ENCODE results near the gene SLC25A33.
"Not testable (repeated sequence)": the region's sequence is repeated elsewhere in the genome, so short reads cannot be mapped to it uniquely, and the experiment has no call there.

The SLC25A33 gene, protein sequence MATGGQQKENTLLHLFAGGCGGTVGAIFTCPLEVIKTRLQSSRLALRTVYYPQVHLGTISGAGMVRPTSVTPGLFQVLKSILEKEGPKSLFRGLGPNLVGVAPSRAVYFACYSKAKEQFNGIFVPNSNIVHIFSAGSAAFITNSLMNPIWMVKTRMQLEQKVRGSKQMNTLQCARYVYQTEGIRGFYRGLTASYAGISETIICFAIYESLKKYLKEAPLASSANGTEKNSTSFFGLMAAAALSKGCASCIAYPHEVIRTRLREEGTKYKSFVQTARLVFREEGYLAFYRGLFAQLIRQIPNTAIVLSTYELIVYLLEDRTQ

DNA sequence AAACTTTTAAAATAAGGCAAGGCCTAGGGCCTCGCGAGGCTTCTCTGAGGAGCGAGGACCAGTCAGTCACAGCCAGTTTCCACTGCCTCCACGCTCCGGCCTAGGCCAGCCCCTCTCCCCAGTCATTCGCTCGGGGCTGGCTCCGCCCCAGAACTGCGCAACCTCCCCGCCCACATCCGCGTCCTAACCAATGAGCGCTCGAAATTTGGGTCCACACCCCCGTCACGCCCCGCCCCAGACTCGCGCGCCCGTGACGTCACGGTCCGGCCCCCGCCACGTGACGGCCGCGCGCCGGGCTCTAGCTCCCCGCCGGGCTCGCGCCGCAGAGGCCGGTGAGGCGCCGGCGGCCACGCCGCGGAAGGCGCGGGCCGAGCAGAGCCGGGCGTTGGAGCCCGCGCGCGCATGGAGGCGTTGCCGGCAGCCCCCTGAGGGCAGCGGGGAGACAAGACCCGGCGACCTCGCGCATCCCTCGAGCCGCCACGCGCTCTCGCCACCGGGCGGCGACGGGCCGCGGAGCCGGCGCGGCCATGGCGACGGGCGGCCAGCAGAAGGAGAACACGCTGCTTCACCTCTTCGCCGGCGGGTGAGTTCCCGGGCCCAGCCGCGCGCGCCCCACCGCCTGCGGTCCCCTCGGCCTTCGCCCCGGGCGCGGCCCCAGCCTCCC is at the start of gene SLC25A33:
Gene SLC25A33, plus strand, starts transcription at position 301 of the 664 bp plus-strand sequence. Its CDS starts 227 bp downstream, at position 528.
- DNase-seq = peak; percentile 92 to 93

DNA sequence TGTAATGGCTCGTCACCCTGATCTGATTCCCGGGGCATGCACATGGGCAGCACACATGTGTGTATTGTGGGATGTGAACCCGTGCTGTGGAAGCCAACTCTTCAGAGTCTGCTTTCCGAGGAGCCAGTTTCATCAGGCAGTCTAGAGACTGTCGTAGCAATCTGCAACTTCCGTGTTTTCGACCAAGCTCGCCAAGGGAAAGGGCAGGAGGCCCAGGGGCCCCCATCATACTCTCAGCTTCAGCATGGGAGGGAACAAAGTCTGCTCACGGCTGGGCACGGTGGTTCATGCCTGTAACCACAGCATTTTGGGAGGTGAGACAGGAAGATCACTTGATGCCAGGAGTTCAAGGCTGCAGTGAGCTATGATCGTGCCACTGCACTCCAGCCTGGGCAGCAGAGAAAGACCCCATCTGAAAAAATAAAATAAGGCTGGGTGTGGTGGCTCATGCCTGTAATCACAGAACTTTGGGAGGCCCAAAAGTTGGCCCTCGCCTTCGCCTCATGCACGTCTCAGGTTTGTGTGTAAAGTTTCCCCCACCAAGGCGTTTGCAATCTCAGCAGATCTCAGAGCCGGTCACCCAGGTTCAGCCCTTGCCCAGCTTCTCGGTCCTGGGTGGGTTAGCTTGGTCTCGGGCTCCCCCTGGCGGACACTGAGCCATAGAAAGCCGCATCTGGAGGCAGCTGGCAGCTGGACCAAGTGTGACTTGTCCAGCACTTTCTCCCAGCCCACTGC is 48.5 kb upstream of the SLC25A33 start:
- peak; percentile 43 to 66 for DNase-seq

DNA sequence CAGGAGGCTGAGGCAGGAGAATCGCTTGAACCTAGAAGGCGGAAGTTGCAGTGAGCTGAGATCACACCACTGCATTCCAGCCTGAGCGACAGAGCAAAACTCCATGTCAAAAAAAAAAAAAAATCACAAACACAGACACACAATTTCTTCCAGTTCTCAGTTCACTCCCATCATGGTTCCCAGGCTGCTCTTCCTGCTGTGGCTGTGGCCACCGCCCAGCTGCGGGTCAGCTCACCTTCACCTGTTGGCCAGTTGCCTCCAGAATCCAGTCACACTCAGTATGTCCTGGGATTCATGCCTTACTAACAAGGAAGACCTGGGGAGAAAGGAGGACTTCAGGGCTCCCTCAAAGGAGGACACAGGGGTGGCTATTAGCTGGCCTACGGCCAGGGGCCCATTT is 45.9 kb upstream of the SLC25A33 start:
- DNase-seq = no peak

DNA sequence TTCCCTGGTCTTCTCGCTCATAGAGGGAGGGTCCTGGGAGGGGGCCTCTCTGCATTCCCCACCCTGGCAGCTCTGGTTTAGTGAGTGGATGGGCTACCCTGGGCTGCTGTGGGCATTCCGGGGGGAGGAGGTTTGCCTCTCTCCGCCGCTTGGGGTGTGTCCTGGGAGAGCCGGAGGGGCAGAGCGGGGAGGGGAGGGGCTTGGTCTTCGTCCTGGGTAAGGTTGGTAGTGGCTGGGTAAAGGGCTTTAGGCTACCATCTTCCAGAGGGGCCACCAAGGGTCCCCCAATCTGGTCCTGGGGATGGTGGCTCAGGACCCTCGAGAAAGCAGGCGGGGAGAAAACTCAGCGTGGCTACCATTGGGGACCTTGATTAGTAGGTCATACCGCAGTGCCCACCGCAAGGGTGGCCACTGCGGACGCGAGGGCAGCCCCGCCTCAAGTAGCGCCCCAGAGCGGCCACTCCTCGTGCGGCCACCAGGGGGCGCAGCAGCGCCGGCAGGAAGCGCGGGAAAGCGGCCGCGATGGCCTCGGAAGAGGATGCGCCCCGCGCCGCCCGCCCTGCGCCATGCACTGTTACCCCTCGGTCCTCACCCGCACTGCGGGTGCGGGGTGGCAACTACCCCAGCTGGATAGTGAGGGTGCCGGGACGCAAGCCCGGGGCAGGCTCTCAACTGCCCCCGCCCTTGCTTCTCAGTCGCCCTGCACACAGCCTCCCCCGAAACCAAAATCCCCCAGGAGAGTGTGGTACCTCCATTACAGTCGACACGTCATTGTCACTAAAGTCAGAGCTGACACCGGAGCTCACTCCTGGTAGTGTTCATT is 44.1 kb upstream of the SLC25A33 start:
- DNase-seq = peak; percentile 24 to 26

DNA sequence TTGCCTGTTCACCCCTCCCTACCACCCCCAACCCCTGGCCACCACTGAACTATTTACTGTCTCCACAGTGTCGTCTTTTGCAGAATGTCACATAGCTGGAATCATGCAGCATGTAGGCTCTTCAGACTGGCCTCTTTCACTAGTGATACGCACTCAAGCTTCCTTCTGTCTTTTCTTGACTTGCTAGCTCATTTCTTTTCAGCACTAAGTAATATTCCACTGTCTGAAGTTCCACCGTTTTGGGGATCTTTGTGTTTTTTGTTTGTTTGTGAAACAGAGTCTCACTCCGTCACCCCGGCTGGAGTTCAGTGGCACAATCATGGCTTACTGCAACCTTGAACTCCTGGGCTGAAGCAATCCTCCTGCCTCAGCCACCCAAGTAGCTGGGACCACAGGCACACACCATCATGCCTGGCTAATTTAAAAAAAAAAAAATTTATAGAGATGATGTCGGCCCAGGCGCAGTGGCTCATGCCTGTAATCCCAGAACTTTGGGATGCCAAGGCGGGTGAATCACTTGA is 43.4 kb upstream of the SLC25A33 start:
- no peak for DNase-seq

DNA sequence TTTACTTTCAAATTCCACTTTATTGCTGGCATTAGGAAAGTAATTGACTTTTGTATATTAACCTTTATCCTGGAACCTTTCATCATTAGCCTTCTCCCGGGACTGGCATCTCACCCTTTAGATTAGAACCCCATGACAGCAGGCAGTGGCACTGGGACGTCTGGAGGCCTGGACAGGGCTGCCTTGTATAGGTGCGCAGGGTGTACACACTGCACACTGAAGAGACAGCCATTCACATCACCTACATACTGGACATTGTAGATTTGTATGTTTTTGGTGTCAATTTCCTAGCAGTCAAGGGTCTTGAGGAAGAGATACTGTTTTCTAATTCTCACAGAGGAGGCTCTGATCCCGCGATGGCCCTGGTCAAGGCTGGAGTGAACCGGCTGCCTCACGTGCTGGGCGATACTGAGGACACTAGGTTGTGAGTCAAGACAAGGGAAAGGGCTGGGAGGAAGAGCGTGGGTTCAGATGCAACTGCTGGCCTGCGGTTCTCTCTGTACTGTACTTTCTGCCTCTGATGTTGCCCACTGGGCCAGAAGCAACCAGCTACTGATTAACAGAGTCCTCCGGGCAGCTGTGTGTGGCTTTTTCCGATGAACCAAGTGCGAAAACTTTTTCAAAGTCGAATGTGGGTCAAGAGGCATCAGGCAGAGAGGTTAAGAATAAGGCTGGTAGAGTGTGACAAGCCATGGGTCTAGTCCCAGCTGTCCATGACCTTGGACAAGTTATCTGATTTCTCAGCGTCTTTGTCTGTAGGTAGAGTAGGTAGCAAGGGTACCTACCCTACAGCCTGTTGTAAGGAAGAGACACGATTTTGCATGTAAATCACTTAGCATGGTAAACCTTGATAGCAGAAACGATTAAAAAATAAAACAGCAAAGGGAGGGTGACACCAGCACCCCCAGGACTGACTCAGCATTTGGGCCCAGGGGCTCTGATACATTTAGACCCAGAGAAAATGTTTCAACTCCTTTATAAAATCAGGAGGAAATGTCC is 38.2 kb upstream of the SLC25A33 start:
- DNase-seq = no peak

DNA sequence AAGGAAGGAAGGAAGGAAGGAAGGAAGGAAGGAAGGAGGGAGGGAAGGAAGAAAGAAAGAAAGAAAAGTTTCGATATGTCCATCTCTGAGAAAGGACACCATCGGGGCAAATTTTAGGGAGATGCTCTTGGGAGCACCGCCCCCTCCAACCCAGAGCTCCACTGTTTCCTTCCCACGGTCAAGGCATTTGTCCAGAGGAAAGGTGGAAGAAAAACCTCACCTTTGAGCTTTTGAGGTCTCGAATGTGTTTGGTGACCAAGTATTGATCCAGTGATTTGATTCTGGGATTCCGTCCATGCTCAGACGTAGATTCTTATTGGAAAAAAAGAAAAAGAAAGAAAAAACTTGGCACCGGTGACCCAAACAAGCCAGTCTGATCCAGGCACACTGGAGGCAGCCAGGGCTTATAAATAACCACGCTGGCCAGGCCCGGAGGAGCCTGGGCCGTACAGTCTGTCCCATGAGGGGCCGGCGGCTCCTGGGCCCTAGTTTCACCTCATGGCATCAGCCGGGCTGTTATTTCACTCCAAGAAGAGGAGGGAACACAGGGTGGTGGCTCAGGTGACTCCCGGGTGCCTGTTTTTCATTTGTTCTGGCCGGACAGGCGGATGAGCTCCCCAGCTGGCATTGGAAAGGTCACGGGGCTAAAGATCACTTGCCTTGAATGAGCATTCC is 36.1 kb upstream of the SLC25A33 start:
- DNase-seq = no peak

DNA sequence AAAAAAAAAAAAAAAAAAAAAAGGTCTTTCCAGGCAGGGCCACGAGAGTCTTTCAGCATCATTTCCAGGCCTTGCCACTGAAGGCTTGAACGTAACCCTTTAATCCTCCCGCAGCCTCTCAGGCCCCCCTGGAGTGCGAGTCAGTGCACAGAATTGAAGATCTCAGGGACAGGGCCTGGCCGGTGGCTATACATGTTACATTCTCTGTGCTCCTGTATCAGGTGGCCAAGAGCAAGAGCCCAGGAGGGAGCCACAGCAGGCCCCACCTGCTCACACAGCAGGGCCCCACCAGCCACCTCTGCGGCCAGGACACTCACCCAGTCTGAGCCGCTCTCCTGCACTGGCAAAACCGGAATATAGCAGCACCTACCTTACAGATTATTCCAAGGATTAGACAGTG is 34.1 kb upstream of the SLC25A33 start:
- no peak for DNase-seq

DNA sequence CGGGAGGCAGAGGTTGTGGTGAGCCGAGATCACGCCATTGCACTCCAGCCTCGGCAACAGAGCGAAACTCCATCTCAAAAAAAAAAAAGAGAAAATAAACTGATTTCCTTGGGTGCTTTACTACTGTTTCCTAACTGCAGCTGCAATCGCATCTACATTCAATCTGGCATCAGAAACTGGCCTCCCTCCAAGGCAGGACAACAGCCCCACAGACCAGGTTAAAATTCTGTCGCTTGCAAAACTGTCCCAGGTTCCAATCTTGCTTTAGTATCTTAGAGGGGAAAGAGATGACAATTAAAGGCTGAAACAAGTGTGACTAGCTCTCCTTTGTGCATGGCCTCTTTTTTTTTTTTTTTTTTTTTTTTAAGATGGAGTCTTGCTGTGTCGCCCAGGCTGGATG is 32.4 kb upstream of the SLC25A33 start:
- no peak for DNase-seq

DNA sequence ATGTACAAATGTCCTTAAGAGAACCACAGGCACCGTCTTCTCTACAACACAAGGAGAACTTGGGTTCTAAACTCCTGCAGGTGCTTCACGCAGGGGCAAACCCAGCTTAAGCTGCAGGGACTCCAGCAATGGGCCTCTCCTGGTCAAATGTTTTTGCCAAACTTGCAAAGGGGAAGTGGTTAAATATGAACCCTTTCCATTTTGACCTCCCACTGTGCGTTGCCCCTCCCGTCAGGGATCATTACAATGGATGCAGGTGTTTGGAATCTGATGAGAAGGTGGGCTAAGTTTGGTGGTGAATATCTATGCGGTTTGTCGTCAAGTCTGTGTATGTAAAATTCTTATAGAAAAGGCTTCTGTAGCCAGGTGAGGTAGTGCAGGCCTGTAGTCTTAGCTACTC is 29.1 kb upstream of the SLC25A33 start:
- DNase-seq = no peak

DNA sequence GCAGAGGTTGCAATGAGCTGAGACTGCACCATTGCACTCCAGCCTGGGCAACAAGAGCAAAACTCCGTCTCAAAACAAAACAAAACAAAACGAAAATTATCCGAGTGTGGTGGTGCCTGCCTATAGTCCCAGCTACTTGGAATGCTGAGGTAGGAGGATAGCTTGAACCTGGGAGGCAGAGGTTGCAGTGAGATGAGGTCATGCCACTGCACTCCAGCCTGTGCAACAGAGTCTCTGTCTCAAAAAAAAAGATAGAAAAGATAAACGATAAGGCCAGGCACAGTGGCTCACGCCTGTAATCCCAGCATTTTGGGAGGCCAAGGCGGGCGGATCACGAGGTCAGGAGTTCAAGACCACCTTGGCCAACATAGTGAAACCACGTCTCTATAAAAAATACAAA is 23.7 kb upstream of the SLC25A33 start:
- not testable (repeated sequence) for DNase-seq

DNA sequence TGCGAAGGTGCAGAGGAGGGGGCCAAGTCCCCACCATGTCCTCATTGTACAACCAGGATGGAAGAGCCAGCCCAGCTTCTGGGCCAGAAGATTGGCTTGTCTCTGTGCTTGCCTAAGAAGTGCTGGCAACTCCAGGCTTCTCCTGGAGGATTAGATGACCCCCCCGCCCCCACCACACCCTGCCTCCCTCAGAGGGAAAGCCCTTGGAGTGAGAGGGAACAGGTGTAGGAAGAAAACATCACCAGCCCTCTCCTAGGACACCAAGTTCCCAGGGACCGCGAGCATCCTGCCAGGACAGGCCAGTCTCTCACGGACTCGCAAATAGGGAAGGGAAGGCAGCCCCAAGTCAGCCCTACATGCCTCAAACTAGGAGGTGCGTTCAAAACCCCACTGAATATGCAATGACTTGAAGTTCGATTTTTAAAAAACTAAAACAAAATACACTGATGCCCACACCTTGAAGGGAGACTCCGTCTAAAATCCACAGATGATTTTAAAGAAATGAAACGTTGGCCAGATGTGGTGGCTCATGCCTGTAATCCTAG is 20.7 kb upstream of the SLC25A33 start:
- no peak for DNase-seq

DNA sequence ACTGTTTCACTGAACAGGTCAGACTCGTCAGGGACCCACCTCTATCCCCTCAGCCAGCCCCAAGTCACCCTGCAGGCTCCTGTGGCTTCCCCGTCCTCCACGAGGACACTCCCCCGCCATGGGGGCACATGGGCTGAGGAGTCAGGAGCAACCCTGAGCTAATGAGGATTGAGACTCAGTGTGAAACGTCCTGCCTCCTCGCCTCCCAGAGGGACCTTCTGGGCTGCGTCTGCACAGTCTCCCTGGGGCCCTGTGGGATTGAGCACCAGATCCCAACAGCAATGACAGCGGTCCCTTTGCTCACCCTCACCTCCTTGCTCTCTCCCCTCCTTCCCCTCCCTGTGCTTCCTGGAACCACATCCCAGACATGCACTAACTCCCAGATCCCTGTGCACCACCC is 18.9 kb upstream of the SLC25A33 start:
- no peak for DNase-seq

DNA sequence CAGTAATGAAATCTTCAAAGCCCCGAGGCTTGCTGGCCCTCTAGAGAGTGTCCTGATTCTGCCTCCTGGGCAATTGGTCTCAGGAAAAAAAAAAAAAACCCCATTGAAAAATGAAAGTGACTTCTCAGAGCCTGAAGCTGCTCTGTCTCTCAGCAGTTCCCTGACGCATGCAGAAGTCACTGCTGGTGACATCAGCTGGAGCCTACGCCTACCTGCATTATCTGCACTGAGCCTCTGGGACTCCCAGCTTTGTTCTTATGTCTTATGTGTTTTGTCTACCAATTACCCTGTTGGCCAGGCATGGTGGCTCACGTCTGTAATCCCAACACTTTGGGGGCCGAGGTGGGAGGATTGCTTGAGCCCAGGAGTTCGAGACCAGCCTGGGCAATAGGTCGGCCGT is 10.1 kb upstream of the SLC25A33 start:
- peak in 1 of 2 donors; percentile 23 for DNase-seq

DNA sequence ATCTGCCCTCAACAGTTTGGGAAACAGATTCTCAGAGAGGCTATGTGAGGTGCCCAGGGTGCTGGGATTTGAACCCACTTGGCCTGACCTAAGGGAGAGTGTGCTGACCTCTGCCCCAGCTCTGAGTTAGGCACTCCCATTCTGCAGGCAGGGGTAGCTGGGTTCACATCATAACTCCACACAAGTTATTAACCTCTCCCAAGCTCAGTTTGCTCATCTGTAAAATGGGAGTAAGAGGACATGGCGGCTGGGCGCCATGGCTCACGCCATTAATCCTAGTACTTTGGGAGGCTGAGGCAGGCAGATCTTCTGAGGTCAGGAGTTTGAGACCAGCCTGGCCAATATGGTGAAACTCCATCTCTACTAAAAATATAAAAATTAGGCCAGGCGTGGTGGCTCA is 8.9 kb upstream of the SLC25A33 start:
- DNase-seq = no peak

DNA sequence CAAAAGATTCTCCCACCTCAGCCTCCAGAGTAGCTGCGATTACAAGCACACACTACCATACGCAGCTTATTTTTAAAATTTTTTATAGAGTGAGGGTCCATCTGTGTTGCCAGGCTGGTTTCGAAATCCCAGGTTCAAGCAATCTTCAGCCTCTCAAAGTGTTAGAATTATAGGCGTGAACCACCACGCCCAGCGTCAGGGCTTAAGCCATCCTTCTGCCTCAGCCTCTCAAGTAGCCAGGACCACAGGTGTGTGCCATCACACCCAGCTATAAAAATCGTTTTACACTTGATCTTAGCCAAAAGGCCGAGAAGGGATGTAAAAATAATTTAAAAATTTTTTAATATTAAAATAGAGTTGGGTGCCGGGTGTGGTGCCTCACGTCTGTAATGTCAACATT is 4.3 kb upstream of the SLC25A33 start:
- DNase-seq = no peak

DNA sequence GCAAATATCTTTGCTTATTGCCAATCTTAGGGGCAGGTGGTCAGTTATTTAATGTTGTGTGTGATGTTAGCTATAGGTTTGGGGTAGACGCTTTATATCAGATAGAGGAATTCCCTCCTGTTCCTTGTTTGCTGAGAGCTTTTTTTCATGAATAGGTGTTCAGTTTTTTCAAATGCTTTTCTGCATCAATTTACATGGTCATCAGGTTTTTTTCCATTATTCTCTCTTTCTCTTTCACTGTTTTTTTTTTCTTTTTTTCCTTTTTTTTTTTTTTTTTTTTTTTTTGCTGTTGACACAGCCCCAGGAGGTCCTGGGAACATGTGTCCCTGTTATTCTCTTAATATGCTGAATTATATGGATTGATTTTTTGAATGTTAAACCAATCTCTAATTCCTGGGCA is 3.0 kb upstream of the SLC25A33 start:
- no peak for DNase-seq

DNA sequence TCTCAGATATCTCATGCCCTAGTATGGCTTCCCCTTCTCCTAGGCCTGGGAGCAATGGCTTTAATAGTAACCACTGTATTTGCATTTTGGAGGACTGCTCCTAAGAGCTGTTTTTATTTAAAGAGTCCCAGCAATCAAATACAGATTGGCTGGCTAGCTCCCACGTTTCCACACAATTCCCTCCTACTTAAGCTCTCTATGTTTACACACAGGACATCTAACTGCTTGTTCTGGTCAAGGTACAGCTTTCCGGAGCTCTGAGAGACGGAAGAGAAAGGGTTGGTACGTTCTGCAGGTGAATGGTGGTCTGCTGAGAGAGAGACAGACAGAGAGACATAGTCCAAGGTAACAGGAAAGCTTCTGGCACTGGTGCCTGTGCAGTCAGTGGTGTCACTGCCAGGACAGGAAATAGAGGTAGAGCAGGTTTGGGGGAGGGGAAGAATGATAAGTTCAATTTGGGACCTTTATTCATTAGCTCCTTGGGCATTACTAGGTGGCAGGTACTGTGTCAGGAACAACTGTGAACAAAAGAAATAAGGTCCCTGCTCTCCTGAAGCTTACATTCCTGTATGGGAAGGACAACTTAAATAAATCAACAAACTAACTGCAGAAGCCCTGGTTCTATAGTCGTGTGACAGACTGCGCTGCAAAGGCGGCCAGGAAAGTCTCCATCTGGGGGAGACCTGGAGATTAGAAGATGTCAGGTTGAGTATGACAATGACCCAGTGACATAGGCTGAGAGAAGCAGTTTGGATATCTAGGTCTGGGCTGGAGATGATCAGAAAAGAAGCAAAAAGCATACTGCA is 1.2 kb upstream of the SLC25A33 start:
- no peak for DNase-seq

DNA sequence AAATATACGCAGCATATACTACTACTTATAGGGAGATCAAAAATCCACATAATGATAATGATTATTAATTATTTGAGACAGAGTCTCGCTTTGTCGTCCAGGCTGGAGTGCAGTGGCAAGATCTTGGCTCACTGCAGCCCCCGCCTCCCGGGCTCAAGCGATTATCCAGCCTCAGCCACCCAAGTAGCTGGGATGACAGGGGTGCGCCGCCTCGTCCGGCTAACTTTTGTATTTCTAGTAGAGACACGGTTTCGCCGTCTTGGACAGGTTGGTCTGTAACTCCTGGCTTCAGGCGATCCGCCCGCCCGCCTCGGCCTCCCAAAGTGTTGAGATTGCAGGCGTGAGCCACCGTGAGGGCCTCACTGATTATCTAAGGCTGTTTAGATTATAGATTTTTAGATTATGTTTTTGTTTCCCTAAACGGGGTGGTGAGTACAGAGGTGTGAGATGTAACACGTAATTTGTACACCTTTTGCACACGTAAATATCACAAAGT is 548 bp upstream of the SLC25A33 start:
- DNase-seq = no peak
